Esophagus mucosa (tissue), 1 donor: Measurements from ENCODE around the gene ZNF48. TPM values are rescaled to one million over a fixed set of nuclear protein-coding genes. Genes with fewer than 3 reads are reported as not detected.

Experiments used
- ATAC-seq: fragments of 200-7000 bp; cut with Tn5 transposase; one replicate; pipeline ENCODE4 v1.9.1; 2020
- total RNA-seq: library from RNA; stranded (reverse); gene quantifications from one replicate; pipeline ENCODE4 v1.2.4, GENCODE V29; 2023
- donor health status: DM: yes; HTN: yes; CAD: no.

ZNF48 gene
- 2.6 TPM for total RNA-seq

DNA sequence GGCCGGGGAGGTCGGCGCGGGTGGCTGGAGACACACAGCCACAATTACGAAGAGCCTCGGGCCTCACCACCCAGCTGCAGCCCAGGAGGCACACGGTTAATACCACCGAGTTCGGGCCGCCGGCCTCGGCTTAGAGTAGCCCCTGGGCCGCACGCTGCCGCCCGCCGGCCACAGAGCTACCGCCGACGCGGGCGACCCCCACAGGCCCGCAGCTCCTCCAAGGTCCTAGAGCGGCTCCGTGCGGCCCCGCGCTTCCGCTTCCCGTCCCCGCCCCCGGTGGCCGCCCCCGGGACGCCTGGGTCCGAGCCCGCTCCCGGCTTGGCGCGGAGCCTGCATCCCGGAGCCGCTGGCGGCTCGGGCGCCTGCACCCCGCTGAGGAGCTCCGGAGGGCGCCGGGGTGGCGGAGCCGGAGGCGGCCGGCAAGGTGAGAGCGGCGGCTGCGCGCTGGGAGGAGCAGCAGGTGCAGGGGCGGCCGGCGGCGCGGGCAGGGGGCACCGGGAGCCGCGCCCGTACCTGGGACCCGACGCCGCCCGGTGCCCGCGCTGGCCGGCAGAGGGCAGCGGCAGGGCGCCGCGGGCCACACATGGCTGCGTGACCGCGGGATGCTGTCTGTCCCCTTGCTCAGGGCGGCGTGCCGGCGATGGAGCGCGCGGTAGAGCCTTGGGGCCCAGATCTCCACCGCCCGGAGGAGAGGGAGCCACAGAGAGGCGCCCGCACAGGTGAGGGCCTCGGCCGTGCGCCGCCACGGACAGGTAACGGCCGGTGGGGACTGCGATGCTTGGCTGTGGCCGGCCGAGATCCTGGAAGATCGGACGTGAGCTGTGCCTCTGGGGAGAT lies at the start of gene ZNF48:
Gene ZNF48 (plus strand): TSS at position 266 of the 837 bp plus-strand sequence. CDS start 375 bp downstream, at position 641.
- peak; percentile 79 for ATAC-seq

DNA sequence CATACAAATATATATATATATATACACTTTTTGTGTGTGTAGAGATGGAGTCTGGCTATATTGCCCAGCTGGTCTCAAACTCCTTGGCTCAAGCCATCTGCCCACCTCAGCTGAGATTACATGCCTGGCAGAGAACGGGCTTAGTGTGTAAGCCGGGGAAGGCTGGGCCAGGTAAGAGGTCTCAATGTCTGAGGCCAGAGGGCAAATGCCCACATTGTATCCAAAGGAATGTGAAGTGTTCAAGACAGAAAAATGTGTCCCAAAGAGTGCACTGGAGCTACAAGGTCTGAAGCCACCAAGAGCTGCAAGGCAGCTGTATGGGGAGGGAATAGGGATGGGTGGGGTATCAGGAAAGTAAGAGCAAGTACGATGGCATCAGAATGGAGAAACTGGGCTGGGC lies 48.9 kb upstream of the ZNF48 start:
- ATAC-seq = no peak

DNA sequence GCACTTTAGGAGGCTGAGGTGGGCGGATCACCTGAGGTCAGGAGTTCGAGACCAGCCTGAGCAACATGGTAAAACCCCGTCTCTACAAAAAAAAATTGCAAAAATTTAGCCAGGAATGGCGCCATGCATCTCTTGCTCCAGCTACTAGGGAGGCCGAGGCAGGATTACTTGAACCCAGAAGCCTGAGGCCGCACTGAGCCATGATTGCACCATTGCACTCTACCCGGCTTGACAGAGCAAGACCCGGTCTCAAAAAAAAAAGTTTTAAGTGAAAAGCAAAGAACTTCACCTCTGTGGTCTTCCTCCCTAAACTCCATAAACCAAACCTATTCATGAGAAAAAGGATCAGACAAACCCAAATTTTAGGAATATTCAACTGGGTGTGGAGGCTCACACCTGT lies 47.1 kb upstream of the ZNF48 start:
- no peak for ATAC-seq

DNA sequence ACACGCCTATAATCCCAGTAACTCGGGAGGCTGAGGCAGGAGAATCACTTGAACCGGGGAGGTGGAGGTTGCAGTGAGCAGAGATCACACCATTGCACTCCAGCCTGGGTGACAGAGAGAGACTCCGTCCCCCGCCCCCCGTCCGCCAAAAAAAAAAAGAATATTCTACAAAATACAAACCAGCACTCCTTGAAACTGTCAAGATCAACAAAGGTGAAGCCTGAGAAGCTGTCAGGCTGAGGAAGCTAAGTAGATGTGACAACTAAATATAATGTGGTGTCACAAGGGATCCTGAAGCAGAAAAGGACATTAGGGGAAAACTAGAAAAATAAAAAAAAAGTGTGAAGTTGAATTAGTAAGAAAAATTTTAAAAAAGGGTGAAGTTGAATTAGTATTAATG lies 46.3 kb upstream of the ZNF48 start:
- no peak for ATAC-seq

DNA sequence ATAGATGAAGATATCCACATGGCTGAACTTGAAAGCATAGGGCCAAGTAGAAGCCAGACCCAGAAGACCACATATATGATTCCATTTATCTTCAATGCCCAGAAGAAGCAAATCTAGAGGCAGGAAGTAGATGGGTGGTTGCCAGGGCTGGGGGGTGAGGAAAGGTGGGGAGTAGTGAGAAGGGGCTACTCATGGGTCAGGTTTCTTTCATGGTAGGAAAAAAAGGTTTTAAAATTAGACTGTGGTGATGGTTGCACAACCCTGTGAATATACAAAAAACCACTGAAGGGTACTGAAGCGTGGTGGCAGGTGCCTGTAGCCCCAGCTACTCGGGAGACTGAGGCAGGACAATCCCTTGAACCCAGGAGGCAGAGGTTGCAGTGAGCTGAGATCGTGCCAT lies 45.5 kb upstream of the ZNF48 start:
- ATAC-seq = no peak

DNA sequence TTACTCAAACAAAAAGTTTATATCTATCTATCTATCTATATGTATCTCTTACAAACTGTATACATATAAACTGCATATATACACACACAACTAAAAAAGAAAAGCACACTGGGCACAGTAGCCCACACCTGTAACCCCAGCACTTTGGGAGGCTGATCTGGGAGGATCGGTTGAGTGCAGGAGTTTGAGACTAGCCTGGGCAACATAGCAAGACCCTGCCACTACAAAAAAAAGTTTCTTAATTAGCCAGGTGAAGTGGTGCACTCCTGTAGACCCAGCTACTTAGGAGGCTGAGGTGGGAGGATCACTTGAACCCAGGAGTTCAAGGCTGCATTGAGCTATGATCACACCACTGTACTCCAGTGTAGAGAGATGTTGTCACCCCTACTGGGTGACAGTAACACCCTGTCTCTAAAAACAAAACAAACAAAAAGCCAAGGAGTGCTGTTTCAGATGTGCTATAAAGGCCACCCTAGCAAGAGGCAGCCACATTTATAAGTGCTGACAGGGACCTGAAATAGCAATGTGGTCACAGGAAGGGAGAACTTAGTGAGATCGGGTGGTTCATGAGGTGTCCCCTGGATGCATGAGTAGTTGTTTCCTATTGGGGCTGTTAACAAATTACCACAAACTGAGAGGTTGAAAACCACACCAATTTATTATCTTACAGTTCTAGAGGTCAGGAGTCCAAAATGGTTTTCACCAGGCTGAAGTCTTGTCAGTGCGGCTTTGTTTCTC lies 44.9 kb upstream of the ZNF48 start:
- no peak for ATAC-seq

DNA sequence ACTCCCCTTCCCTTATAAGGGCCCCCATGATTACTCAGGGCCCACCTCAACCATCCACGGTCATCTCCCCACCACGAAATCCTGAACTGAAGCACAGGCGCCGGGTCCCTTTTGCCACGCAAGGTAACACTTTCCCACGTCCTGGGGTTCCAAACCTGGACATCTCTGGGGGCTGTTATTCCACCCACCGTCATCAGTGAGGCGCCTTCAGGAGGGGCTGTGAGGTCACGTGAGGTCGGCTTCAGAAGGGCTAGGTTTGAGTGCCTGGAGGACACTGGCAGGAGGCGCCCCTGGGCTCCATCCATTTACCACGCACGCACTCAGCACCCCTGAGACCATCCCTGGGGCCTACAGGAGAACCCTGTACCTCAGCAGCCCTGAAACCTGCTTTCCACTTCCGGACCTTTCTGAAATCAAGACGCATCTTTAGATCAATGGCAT lies 44.2 kb upstream of the ZNF48 start:
- no peak for ATAC-seq

DNA sequence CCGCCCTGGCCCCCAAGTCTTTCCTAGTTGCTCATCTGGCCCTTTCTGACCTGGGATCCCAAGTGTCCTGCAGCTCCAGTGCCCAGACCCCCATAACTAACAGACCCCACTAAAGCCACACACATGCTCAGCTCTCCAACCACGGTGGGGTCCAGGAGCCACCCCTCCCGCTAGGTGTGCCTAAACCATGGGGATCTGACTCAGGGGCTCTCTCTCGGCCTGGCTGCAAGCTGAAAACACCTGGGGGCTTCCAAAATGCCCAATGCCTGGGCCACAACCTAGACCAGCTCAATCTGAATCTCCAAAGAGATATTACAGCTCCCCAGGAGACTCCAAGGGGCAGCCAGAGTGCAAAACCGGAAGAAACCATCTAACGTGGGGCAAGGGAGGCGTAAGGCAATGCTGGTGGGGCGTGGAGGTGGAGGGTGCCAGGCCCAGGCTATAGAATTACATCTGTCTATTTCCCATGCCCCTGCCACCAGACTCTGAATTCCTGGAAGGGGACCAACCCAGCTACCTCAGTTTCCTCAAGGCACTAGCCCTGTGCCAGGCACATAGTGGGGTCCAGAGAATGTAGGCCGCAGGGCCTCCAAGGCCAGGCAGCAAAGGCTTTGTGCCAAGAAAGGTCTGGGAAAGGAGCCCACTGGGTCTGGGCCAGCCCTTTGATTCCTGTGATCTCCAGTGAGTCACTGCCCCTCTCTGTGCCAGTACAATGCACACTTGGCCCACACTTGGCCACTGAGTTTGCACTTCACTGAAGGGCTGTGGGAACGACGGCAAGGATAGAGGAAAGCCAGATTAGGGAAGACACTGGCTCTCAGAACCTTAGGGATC lies 43.4 kb upstream of the ZNF48 start:
- ATAC-seq = peak; percentile 38

DNA sequence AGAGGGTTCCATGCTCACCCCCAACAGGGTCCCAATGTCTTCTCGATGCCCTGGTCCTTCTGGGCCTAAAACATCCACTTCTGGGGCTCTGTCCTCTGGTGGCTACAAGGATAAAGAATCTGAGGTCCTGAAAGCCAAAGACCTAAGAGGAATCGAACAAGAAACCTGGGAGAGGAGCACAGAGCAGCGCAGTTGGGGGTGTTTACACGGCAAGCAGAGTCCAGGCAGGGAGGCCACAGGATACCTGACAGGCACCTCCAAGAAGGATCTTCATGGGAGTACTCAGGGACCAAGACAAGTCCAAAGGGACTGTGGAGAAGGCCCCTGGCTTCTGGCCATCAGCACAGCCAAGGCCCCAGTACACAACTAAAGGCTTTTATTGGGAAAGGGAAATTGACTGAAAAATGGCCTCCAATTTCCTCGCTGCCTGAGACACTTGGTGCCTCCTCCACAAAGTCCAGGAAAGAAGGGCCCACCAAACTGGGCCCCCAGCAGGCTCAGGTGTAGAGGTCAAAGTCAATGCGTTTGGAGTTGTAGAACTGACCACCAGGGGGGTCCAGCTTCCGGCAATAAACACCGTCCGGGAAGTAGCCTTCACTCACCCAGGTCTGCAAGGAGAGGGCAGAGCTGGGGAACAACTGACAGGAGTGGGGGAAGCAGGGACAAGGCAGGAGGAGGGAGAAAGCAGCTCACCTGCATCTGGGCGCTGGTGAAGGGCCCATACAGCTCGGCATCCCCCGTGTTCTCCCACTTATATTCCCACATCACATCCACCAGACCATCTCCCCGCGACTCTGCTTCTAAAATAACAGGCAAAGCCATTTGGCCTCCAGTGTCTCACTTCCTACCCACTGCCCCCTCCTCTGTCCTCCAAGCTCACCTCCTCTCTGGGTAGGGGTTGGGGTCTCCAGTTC lies 42.5 kb upstream of the ZNF48 start:
- ATAC-seq = no peak

DNA sequence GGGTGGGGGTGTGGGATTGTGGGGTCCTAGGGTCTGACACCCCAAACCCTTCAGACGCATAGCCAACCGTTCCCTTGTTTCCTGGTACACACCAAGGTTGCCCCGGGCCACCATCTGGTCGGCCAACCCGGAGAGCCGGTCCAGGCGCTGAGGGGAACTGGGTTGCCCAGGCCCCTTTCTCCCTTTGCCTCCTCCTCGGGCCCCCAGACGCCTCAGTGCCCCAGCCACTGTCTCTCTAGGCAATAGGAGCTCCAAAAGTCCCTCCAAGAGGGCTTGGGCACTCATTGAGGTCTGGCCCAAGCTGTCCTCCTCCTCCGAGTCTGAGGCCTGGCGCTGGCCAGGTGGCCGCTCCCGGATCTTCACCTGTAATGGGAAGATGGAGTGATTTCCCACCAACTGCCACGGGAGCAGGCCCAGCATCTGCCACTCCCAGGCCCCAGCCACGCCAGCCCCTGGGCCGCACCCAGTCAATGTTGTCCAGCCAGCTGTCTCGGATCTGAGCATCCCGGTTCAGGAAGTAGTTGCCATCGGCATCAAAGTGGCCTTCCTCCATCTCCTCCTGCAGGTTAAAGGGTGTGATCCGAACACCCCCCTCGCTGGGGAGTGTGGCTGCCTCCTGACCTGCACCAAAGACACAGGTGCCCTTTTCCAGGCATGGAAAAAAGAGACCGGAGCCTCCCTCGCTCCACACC lies 41.6 kb upstream of the ZNF48 start:
- ATAC-seq = no peak

DNA sequence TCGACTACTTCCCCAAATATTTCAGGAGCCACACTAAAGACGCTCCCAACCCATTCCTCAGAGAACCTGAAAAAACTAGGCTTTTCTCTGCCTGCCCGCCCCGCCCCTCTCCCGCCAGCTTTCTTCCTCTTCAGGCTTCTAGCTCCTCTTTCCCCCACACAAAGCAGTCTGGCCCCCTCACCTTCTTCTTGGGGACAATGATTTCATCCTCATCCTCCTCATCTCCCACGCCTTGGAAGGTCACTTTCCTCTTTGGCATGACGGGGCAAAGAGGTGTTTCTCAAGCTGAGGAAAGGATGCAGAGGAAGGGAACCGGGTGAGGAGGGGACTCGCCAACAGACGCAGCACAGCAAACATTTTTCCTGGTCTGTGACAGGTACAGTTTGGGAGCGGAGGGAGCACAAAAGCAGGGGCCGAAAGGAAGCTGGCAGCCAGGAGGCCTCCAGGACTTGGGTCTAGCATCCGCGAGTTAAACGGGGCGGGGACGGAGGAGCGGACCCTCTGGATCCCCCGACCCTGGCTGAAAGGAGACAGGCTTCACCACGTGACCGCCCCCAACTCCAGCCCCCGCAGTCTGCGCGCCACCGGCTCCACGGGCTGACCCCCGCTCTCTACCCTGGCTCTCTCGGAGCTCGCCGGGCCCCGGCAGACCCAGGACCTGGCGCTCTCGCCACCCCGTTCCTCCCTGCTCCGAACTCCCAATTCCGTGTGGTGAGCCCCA lies 40.6 kb upstream of the ZNF48 start:
- ATAC-seq = peak; percentile 39

DNA sequence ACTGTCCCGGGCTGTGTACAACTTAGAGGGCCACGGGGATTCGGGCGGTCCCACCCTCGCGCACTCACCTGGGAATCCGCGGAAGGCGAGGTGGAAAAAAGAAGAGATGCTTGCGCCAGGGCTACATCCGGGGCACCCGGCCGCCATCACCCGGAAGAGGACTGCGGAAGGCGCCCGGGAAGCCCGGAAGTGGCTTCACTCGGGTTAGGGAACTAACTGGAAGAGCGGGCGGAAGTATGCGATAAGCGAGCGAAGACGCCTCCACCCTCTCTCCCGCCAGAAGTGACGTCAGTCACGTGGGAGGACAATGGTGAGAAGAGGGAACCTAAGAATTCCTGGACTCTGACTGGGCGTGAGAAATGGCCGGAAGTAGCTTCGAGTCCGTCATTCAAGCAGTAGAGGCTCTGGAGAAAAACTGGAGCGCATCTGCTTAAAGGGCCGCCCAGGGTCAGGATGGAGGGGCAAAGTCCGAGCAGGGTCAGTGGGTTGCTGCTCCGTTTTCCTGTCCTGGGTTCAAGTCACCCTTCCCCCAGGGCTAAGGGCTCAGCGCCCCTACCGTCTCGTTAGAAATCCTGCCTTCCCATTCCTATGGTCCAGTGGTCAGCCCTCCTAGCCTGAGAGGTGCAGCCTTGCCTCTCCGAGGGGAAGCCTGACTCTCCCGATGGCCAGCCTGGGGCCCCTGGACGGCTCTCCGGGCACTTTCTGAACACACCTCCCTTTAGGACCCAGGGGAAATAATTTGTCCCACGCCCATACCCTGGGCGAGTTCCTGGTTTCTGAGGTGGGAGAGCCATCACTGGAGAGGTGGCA lies 39.9 kb upstream of the ZNF48 start, which contains the start of gene CD2BP2:
Gene CD2BP2 (minus strand): TSS at position 165 of the 810 bp plus-strand sequence. CDS start 627 bp downstream, outside the sequence.
- ATAC-seq = peak; percentile 90

DNA sequence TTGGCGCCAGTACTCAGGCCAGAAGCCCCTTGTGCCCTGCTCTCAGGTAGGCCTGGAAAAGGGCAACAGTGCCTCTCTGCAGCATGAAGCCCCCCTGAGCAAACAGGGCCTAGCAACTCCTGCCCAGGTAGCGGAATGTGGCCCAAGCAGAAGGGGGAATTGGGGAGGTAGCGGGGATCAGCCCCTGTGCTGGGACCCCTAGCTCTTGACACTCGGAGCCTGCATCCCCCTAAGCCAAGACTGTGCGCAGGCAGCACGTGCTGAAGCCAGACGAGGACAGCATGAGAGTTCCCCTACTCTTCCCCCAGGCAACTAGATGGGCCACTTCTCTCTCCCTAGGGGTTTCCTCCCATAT lies 39.3 kb upstream of the ZNF48 start:
- no peak for ATAC-seq

DNA sequence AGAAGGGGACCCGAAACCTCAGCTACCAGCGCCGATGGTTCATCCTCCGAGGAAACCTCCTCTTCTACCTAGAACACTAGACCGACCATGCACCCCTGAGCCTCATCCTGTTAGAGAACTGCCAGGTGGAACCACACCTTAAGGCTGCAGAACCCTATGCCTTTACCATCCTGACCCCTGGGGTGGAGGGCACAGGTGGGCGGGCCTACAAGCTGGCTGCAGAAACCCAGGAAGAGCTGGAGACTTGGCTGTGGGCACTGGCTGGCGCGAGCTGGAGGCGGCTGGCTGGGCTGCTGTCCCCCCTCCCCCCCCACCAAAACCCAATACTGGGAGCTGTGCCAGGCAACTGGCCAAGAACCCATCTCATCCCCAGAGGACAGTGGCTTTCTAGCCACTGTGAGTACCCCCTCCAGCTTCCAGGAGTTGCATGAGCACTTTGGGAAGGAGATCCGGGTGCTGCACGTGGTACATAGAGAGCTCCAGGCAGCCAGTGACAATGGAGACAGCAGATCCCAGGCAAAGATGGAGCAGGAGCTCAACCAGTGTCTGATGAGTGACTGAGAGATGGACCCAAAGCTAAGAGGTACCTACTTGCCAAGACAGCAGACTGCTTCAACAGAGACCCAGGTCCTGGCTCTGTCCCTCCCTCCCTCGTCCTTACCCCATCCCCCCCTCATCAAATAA lies 38.7 kb upstream of the ZNF48 start:
- no peak for ATAC-seq

DNA sequence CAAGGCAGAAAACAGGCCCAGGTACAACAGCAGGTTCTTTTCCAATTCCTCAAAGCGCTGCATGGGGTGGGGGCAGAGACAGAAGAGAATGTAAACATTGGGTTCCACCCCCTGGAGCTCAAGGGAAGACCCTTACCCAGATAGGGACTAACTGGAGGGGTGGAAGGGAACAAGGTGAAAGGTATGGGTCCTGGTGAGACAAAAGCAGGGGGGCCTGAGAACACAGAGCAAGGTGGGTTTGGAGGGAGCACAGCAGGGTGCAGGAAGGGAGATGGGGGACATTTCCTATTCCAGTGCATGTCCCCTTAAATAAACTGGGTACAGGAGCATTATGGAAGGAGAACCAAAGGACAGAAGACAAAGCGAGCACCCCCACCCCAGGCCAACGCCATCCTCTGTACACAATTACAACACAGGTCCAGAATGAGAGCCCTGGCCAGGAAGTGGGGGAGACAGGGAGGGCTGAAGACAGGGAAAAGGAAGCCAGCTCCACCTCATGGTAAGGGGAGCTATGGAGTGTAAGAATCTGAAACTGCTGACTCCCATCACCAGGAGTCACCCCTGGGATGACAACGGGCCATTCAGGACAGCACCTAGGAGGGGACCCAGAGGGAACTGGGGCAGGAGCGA lies 38.0 kb upstream of the ZNF48 start:
- no peak for ATAC-seq

DNA sequence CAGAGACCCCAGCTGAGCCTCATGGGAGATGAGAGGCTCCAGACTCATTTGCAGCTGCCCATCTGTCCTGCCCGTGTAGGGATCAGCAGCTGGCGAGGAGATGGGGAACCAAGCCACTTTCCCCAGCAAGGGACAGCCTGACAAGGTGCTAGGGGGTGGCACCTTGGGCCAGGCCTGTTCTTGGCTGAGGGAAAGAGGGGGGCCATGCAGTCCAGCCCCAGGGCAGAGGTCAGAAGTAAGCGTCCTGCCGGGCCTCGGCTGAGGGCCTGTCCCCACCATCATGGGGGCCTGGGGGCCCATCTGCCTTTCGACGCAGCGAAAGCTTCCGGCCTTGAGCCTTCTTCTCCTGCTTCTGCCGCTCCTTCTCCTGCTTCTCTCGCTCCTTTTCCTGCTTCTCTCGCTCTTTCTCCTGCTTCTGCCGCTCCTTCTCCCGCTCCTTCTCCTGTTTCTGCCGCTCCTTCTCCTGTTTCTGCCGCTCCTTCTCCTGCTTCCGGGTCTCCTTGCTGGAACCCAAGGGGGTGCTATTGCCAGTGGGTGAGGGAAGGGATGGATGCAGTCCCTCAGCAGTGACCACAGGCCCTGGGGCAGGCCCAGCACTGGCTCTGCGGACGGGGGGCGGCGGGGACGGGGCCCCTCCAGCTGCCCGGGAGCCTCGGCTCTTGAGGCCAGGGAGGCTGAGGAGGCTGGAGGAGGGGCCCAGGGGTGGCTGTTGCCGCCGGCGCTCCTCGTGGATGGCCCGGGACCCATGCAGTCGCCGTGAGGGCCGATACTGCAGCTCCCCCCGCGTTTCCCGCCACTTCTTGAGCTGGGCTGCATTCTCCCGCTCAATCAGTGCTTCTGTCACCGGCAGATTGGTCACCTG lies 37.3 kb upstream of the ZNF48 start:
- ATAC-seq = no peak

DNA sequence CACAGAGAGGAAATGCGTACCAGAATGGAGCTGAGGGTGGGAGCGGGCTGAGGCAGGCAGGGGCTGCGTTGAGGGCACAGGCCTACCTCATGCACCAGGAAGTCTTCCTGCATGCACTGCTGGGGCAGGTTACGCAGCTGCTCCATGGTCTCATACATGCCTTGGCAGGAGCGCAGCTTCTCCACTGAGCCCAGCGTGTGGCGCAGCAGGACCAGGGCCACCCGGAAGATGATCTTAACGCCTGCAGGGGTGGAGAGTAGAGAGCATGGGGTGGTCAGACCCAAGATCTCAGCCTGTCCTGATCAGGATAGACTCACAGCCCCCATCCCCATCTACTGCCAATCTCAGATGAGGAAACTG lies 36.7 kb upstream of the ZNF48 start:
- no peak for ATAC-seq
